Mucosa of gallbladder (tissue), 1 donor: ENCODE data around the gene SLC35F5. TPM values are rescaled to one million over a fixed set of nuclear protein-coding genes. Genes with fewer than 3 reads are reported as not detected.
"Not testable (repeated sequence)": the region's sequence is repeated elsewhere in the genome, so short reads cannot be mapped to it uniquely, and the experiment has no call there.

Experiments used
- DNase-seq: peaks from one replicate; pipeline ENCODE4 v3.0.0-alpha.2; 2020; ENCODE audit warnings: low spot score
- total RNA-seq: library from RNA; stranded (reverse); gene quantifications from one replicate; pipeline ENCODE4 v1.2.1, GENCODE V29; 2021
- donor health status: DM: no; HTN: no; CAD: no.

Gene SLC35F5
- total RNA-seq, 1 donor from 2014 or later, result 82.6 TPM

DNA sequence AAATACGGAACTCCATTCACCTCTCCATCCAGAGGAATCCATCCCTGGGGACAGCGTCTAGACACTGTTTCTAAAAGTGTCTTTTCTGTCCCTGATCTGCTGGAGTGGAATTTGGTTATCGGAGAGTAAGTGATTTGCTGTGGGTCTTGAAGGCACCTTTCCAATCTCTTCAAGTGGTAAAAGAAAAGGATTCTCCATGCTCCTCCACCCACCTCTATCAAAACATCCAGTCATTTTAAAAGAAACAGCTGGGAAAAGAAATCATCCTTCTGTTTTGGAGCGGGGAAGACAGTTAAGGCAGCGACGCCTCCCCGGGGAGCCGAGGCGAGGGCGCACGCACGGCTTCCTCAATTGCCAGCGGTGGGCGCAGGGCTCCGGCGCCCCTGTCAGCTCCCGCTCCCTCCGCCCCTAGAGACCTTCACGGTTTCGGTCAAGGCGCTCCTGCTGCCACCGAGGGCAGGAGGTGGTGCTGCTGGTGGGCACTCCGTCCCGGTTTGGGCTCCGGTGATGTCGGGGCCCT, 547 bp downstream of the SLC35F5 start:
- no peak for DNase-seq

DNA sequence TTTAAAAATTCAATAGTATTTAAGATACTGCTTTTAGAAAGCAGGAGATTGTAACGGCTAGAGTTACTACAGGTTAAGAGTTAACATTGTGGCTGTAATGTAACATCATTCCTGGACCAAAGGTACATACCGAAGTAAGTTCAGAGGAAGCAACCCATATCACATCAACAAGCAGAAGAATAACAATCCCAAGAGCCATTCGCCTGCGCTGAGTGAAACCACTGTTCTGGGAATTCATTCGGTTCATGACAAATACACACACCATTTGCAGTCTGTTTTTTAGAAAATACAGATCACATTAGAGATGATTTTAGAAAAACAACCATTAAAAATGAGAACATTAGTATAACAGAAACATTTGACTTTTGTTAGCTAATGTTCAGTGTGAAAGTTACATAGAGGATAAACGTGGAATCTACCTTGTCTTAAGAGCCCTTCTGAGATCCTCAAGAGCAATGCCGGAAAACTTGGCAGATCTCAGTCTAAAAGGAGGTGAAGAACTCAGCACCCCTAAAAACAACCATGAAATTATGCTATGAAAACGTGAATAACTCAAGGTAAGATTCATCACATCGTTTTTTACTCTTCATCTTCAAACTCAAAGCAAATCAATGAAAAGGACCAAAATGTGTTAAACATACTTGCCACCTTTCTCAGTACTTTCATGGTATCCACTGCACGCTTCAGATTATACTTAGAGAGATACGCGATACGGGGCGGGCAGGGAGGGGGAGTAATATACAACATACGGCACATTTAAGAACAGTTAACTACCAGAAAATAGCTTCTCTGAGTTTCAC, 1.2 kb downstream of the SLC35F5 start:
- no peak for DNase-seq

DNA sequence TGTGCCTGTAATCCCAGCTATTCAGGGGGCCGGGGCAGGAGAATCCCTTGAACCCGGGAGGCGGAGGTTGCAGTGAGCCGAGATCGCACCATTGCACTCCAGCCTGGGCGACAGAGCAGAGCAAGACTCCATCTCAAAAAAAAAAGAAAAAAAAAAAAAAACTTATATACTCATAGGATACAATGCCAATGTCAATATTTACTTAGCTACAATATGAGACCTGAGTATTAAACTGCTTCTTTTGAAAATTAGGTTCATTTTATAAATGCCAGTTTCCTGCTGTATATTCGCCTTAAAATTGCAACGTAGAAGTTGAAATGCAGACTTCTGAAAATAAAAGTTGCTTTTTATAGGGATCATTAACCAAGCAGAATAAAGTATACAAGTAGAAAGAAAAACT, 2.3 kb downstream of the SLC35F5 start:
- DNase-seq, result no peak

DNA sequence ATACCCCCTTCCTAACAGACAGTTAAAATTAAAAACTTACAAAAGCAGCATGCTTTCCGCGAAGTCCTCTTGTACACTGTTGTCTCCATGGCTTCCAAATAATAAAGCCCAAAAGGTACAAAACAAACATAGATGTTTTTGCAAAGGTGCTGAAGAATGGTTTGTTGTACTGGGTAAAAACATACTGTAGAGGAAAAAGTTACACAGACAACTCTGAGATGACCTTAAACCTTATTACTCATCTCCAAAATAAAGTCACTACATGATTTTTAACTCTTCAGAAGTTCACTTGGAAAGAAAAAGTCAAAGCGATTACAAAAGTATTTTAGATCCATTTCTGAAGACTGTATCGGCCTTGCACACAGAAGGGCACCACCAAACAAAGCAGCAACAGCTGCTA, 6.1 kb downstream of the SLC35F5 start:
- DNase-seq, result no peak

DNA sequence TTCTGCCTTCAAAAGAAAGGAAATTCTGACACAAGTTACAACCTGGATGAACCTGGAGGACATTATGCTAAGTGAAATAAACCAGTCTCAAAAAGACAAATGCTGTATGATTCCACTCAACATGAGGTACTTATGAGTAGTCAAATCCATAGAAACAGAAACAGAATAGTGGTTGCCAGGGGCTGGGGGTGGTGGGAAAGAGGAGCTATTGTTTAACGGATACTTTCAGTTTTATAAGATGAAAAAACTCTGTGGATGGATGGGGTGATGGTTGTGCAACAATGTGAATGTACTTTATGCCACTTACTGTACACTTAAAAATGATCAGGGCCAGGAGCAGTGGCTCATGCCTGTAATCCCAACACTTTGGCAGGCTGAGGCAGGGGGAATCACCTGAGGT, 15.4 kb downstream of the SLC35F5 start:
- no peak for DNase-seq

DNA sequence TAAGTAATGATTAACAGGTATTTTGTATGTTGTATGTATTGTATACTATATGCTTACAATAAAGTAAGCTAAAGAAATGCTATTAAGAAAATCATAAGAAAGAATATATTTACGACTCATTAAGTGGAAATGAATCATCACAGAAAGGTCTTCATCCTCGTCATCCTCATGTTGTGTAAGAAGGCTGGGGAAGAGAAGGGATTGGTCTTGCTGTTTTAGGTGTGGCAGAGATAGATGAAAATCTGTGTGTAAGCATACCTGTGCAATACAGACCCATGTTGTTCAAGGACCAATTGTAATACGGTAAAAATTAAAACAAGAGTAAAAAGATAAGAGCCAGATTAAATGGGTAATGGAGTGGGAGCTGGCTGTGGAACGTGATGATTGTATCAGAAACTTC, 16.6 kb downstream of the SLC35F5 start:
- DNase-seq, result no peak

DNA sequence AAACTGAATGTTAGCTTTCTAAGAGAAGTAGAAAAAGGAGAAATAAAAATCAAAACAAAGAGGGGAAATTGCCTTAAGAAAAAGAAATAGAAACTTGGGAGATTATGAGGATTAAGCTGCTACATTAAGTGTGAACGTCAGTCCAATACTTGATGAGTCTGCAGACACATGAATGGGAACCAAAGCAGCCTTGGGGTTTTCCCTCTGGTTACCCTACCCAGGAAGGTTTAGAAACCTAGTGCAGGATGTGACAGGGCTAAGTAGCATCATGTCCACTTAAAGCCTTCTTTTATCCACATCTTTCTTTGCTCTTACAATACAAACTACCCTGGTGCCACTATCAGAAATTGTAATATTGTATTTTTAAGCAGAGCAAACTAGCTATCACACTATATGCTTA, 22.3 kb downstream of the SLC35F5 start:
- DNase-seq, result no peak

DNA sequence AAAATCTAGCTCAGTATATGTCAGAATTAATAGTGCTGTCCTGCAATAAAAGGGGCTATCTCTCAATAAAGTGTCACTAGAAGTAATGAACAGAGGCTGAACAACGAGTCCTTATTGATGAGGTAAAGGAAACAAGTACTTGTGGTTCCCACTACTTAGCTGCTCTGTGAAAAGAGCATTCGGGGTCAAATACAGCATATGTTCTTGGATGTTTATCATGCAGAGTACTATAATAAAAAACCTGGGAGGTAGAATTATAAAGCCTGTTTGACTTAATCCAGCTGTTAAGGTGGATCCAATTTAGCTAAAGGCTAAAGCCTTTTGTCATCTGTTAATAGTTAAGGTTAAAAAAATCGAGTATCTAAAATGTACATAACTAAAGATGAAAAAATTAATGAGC, 32.4 kb downstream of the SLC35F5 start:
- DNase-seq, result no peak

DNA sequence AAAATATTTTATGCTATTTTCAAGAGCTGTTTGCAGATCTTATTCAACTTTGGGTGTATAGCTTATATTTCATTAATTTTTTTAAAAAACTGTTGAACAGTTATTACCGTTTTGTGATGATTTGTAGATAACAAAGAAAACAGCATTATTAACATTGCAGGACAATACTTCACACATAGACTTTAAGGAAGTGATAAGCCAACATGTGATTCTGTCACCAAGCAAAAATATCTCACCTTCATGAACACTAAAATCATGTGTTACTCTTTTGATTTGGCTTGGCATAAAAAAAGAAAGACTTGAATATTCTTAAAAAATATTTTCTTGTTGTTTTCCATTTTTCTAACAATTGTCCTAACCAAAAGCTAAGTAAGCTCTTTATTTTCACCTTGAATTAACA, 33.0 kb downstream of the SLC35F5 start:
- DNase-seq, result no peak

DNA sequence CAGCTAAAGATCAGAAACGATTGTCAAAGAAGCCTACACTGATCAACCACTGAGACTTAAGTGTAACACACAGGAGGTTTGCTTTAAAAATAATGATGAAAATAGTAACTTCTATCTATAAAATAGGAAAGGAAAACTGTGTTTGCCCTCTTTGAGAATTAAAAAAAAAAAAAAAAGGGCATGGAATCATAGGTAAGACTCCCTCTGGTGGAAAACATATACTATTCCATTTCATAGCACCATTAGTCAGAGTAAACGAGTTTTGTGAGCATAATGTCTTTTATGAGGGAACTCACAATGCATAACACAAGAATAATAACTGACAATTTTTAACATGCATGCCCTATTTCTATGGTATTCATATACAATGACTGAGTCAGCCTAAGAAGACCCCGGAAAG, 36.3 kb downstream of the SLC35F5 start:
- no peak for DNase-seq

DNA sequence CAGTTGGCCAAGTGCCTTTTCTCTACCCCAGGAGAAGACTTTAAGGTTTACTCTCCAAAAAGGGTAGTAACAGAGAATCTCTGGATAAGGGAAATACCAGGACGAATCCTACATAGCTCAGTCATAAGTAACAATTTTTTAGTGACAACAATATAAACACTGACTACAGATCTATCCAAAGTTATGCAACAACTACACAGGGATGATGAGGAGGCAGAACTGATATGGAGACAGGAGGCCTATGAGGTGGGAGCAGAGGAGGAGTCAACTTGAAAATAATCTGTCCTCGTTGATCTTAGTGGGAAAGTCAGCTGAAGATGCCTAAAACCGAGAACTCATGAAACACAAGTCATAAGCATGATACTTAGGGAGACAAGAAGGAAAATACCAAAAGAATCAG, 40.2 kb downstream of the SLC35F5 start:
- DNase-seq, result no peak

DNA sequence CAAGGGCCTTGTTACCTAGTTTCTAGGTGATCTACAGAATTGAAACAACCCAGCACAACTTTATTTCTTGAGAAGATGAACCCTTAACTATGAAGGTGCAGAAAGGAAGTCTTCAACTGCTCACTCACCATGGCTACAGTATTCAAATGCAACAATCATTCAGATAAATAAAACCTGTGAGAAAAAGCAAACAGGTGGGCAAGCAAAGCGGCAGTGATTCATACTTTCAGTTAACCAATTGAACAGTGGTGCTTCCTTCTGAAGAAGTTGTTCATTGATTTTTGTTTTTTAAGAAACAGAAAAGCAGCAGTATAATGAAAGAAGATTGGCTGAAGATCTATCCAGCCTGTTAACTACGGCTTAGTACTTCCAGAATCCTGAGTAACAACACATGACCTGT, 43.5 kb downstream of the SLC35F5 start:
- DNase-seq, result no peak

DNA sequence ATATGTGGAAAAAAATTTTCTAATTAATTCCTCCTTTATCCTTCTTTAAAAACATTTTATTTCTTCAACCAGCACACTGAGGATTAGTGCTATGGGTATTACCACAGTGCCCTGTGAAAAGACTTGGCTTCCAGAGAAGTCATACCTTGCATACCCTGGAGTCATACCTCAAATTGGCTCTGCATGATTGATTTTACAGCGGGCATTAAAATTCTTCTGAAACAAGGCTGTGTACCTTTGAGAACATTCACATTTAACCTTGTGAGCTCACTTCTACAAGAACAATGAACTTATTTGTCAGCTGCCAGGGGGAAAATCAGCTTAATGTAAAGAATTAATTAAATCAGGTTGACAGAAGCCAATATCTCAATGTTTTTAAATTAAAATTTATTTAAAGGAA, 44.6 kb downstream of the SLC35F5 start:
- DNase-seq, result no peak

DNA sequence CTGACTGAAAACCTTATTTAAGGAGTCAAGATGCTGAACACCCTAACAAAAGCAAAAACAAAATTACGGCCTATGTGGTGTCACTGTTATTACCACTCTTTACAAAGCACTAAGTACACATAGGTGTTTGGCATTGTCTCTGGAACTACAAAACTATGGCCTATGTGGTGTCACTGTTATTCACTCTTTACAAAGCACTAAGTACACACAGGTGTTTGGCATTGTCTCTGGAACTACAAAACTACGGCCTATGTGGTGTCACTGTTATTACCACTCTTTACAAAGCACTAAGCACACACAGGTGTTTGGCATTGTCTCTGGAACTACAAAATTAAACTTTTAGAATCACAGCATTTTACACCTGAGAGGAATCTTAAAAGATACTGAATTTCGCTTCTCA, 47.4 kb downstream of the SLC35F5 start:
- no peak for DNase-seq

DNA sequence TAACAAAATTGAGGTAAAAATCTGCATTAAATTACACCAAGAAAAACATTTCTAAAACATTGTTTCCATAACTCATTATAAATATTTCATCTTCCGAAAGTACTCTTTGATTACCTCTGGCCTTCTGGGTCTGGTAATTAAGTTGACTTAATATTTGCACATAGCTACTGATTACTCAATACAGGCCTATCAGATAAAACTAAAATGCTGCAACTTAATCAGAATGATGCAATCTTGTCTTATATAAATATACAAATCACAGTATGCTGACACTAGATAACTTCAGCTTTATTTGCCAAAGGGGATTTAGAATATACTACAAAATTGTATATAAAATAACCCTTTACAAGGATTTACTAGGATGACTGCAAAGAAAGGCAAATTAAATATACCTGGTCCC, 49.3 kb downstream of the SLC35F5 start:
- DNase-seq, result no peak

DNA sequence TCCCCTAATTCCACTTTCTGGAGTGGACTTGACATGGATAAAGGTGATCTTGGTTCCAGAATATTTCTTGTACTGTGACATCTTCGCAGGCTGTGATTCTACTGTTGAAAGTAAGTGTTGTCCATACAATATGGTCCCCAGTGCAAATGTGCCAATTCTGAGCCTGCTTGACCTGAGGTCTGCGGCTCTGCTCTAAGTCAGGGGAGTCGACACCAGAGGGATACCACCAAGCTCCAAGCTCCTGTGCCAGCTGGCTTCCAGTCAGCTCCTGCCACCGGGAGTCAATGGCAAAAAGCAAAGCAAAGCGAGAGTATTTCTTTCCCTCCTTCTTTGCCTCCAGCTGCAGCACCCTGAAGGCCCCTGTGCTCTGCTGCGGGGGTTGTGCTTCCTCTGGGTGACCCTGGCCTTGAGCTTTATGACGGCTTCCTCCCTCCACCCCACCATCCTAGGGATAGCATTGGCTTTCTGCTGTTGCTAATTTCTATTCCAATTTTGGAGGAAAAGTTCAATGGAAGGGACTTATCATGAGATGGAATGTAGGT, 50.4 kb downstream of the SLC35F5 start:
- DNase-seq, result no peak

DNA sequence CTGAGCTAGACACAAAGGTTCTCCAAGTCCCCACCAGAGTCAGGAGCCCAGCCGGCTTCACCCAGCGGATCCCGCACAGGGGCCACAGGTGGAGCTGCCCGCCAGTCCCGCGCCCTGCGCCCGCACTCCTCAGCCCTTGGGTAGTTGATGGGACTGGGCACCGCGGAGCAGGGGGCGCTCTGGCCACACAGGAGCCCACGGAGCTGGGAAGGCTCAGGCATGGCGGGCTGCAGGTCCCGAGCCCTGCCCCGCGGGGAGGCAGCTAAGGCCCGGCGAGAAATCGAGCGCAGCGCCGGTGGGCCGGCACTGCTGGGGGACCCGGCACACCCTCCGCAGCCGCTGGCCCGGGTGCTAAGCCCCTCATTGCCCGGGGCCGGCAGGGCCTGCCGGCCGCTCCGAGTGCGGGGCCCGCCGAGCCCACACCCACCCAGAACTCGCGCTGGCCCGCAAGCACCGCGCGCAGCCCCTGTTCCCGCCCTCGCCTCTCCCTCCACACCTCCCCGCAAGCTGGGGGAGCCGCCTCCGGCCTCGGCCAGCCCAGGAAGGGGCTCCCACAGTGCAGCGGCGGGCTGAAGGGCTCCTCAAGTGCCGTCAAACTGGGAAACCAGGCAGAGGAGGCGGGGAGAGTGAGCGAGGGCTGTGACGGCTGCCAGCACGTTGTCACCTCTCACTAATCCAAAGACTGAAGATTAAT, 52.0 kb downstream of the SLC35F5 start:
- DNase-seq, result not testable (repeated sequence)

DNA sequence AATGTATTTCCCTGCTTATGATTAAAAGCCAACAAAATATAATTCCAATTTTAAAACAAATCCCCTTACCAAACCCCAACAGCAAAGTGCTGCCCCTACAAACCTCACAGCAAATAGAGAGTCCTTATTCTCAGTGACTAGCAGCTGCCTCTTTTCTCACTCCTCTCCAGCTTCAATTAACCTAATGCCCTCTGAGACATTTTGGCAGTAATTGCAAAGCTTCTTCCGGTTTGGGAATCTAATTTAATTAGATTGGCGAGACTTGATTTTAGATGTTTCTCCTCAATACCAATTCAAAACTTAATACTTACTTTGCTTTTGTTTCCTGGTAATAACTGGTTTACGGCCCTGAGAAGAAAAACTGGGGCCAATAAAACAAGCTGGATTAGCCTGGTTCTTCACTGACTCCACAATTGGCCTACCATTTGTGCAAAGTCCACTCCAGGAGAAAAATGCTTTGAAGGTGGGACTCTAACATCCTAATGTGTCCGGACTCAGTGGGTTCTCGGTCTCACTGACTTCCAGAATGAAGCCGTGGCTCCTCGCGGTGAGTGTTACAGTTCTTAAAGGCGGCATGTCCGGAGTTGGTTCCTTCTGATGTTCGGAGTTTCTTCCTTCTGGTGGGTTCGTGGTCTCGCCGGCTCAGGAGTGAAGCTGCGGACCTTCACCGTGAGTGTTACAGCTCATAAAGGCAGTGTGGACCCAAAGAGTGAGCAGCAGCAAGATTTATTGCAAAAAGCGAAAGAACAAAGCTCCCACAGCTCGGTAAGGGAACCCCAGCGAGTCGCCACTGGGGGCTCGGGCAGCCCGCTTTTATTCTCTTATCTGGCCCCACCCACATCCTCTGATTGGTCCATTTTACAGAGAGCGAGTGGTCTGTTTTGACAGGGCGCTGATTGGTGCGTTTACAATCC, 52.8 kb downstream of the SLC35F5 start:
- DNase-seq, result no peak

DNA sequence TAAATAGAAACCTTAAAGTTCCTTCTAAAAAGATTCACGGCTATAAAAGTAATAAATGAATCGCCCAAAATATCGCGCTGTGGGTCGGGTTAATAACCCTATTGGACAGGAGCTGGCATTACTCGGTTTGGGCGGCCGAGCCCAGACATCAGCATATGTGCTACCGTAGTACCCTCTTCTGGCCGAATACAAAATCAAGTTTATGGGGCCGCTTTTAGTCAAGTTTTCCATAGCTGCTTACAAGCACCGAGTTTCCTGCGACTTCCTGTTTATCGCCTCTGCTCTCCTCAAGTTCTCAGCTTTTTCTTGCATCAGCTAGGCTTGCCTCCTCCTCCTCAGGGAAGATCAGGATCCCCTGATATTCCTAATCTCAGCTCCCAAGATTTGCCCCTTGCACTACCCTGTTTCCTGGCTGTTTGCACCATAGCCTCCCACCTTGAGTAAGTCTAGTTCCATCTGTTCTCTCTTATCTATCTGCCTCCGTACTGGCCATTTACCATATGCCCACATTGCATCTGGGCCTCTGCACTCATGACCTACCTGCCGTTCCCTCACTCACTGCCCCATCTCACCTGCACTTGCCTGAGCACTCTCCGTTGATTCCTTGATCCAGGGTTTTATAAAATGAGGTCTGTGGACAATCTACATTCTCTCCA, 56.1 kb downstream of the SLC35F5 start:
- no peak for DNase-seq

DNA sequence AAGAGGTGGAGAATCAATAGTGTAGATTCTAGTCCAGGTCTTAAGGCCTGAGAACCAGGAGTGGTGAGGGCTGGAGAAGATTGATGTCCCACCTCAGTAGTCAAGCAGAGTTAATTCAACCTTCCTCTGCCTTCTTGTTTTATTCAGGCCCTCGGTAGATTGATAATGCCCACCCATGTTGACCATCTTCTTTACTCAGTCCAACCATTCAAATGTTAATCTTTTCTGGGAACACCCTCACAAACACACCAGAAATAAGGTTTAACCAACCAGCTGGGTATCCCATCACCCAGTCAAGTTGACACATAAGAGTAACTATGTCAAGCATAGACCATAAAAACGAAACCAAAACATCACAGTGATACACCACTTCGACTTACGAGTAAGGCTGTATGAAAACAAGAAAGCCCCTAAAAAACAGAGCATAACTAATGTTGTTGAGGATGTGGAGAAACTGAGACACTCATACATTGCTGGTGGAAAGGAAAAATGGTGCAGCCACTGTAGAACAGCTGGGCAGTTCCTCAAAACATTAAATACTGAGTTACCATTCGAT, 57.5 kb downstream of the SLC35F5 start:
- no peak for DNase-seq

DNA sequence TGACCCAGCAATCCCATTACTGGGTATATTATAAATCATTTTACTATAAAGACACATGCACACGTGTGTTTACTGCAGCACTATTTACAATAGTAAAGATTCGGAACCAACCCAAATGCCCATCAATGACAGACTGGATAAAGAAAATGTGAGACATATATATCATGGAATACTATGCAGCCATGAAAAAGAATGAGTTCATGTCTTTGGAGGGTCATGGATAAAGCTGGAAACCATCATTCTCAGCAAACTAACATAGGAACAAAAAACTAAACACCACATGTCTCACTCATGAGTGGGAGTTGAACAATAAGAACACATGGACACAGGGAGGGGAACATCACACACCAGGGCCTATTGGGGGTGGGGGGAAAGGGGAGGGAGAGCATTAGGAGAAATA, 58.2 kb downstream of the SLC35F5 start:
- not testable (repeated sequence) for DNase-seq
